GM13977 (cell line): ENCODE data around the gene DENND1B.

Experiments used
- DNase-seq: peaks from one replicate; pipeline ENCODE4 v3.0.0; 2012; ENCODE audit warnings: low spot score
- CTCF ChIP-seq: IDR thresholded peaks from 2 replicates; pipeline ENCODE4 v1.5.1; 2012; ENCODE audit warnings: mild to moderate bottlenecking, control low read depth; ENCODE audit not compliant: insufficient read depth; ENCODE audit errors: extremely low read depth, missing control alignments
- in situ Hi-C: fragments of 300-500 bp; cut with MboI; formaldehyde crosslinking; loops from one replicate; pipeline ENCODE4 v1.12.0; 2022; ENCODE audit warnings: low sequenced_read_pairs, low pct_unique_long_range_greater_than_20kb, mixed read lengths, inconsistent platforms; ENCODE audit not compliant: unreplicated experiment

Gene DENND1B

GRCh38 chr1:197468543-197469175, 306.6 kb downstream of the DENND1B start:
- no peak for DNase-seq
- in situ Hi-C loops, result no loop called here
- TF ChIP-seq CTCF, result no peak

GRCh38 chr1:197467881-197468280, 307.4 kb downstream of the DENND1B start:
- no peak for TF ChIP-seq CTCF
- in situ Hi-C loops, result no loop called here
- no peak for DNase-seq

GRCh38 chr1:197466813-197467212, 308.5 kb downstream of the DENND1B start:
- DNase-seq, result no peak
- in situ Hi-C loops, result no loop called here
- TF ChIP-seq CTCF, result no peak

DNA sequence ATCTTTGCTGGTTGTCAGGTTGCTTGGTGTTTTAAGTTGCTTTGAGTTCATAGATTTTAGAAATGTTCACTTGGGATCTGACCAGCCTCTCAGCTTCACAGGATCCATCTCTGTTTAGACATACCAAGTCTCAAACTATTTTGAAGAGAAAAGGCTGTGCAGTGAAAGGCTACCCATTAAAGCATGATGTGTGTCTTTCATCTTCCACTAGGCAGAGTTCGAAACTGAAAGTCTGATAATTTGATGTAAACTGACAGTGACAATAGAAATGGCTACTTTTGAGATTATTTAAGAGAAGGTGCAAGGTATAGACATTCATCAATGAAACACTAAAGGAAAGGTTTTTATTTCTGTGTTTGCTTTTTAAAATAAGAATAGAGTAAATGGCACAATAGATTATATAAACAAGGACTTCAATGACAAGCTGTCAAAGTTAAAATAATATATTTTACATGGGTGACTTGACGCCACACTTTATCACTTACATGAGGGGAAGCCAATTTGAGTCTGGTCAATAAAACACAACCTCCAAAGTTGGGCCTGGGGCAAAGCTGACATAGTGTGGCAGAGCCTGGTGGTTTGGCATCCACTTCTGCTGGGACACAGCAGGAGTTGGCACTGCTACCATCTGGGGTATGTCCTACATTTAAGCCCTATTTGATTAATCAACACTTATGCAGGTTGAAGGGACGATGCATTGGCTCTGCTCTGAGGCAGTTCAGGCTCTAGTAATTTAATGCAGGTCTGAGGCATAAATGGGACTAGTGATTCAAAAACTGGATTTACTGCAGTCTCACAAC, 309.6 kb downstream of the DENND1B start:
- no peak for TF ChIP-seq CTCF
- DNase-seq, result no peak
- in situ Hi-C loops, result no loop called here

- TF ChIP-seq CTCF, result no peak
- in situ Hi-C loops, result no loop called here
- DNase-seq, result no peak
Measured at GRCh38 chr1:197464044-197464443, 311.2 kb downstream of the DENND1B start.

DNA sequence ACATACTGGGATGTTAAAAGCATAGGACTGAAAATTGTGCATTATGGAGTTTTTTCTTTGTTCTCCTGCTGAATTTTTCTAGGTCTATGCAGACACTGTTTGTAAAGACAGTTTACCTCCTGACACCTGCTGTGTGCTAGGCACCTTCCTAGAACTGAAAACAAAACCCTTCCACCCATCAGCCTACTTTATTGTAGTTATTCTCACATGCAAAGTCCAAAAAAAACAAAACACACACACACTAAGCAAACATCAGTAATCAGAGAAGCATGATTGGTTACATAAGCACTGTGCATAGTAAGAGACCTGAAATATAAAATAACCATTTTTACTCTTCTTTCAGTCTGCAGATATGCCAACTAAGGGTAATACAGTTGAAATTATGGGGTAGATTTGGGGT, 312.1 kb downstream of the DENND1B start:
- no peak for DNase-seq
- TF ChIP-seq CTCF, result no peak
- in situ Hi-C loops, result no loop called here
